IMR-90 (cell line): Measurements from ENCODE around the gene NPAS3. TPM values are rescaled to one million over a fixed set of nuclear protein-coding genes. Genes with fewer than 3 reads are reported as not detected.

Source experiments
- ATAC-seq: fragments of 200-7000 bp; cut with Tn5 transposase; 2 replicates; pipeline ENCODE4 v1.9.1; 2020; ENCODE audit warnings: low read depth, mild to moderate bottlenecking, moderate library complexity
- BruUV-seq: library from RNA; stranded (reverse); fragments of 400-500 nt; replicated peaks from 2 replicates; lab custom pipeline; 2021; lab: Mats Ljungman, UMichigan
- CTCF ChIA-PET: fragments of 300-600 bp; formaldehyde crosslinking; extraction: SDS; loops from one replicate; lab custom pipeline; 2021; ENCODE audit warnings: antibody characterized with exemption; lab: Yijun Ruan, JAX
- POLR2A ChIA-PET: fragments of 300-600 bp; sonication (Branson Sonifier 250); formaldehyde crosslinking; loops from one replicate; lab custom pipeline; 2022; ENCODE audit warnings: antibody characterized with exemption; ENCODE audit not compliant: unreplicated experiment; lab: Charles Lee
- DNase-seq: peaks from one replicate; pipeline ENCODE4 v3.0.0; 2013
- H2AFZ ChIP-seq: replicated peaks from 2 replicates; pipeline ENCODE3; 2013; ENCODE audit warnings: low read length, mild to moderate bottlenecking; ENCODE audit not compliant: poor library complexity
- H2AK5ac ChIP-seq: 2 replicates; pipeline ENCODE4 v1.6.1; 2013; ENCODE audit warnings: low read depth, low read length, inconsistent platforms
- H2AK9ac ChIP-seq: replicated peaks from 2 replicates; pipeline ENCODE3; 2013; ENCODE audit warnings: mild to moderate bottlenecking, low read depth, low read length, moderate library complexity; ENCODE audit not compliant: poor library complexity
- H2BK120ac ChIP-seq: 2 replicates; pipeline ENCODE4 v1.6.1; 2013; ENCODE audit warnings: low read depth, low read length, inconsistent platforms
- H2BK15ac ChIP-seq: 3 replicates; pipeline ENCODE4 v1.6.1; 2013; ENCODE audit warnings: low read depth, low read length, inconsistent platforms
- H2BK20ac ChIP-seq: 2 replicates; pipeline ENCODE4 v1.6.1; 2013; ENCODE audit warnings: low read depth, mild to moderate bottlenecking, inconsistent platforms, low read length, moderate library complexity
- H2BK5ac ChIP-seq: 2 replicates; pipeline ENCODE4 v1.6.1; 2013; ENCODE audit warnings: mild to moderate bottlenecking, low read depth, low read length, inconsistent platforms; ENCODE audit not compliant: poor library complexity, severe bottlenecking
- H3K14ac ChIP-seq: replicated peaks from 2 replicates; pipeline ENCODE4 v1.6.1; 2013; ENCODE audit warnings: low read depth, low read length, inconsistent platforms
- H3K18ac ChIP-seq: 2 replicates; pipeline ENCODE4 v1.6.1; 2013; ENCODE audit warnings: low read depth, low read length, control low read depth
- H3K23ac ChIP-seq: 2 replicates; pipeline ENCODE4 v1.6.1; 2013; ENCODE audit warnings: low read depth, low read length, inconsistent platforms
- H3K27ac ChIP-seq: 2 replicates; pipeline ENCODE4 v1.5.1; 2013; ENCODE audit warnings: mild to moderate bottlenecking, control low read depth, low read length; ENCODE audit not compliant: insufficient read depth
- H3K27me3 ChIP-seq: 2 replicates; pipeline ENCODE4 v1.6.1; 2013; ENCODE audit warnings: low read length; ENCODE audit not compliant: control insufficient read depth, insufficient read depth
- H3K36me3 ChIP-seq: 2 replicates; pipeline ENCODE4 v1.6.1; 2013; ENCODE audit warnings: low read length, mixed read lengths; ENCODE audit not compliant: control insufficient read depth, insufficient read depth
- H3K4ac ChIP-seq: 2 replicates; pipeline ENCODE4 v1.6.1; 2013; ENCODE audit warnings: low read depth, low read length, inconsistent platforms
- H3K4me1 ChIP-seq: 2 replicates; pipeline ENCODE4 v1.6.1; 2013; ENCODE audit warnings: low read length, mixed read lengths; ENCODE audit not compliant: control insufficient read depth, insufficient read depth
- H3K4me2 ChIP-seq: 2 replicates; pipeline ENCODE4 v1.6.1; 2013; ENCODE audit warnings: low read depth, mild to moderate bottlenecking, control low read depth, low read length, moderate library complexity
- H3K4me3 ChIP-seq: 2 replicates; pipeline ENCODE4 v1.5.1; 2013; ENCODE audit warnings: low read depth, mild to moderate bottlenecking, control low read depth, low read length, moderate library complexity; ENCODE audit not compliant: insufficient read depth
- H3K56ac ChIP-seq: 2 replicates; pipeline ENCODE4 v1.6.1; 2013; ENCODE audit warnings: low read length, inconsistent platforms; ENCODE audit not compliant: insufficient read depth; ENCODE audit errors: extremely low read depth
- H3K79me1 ChIP-seq, 2 experiments: 2 replicates each; pipeline ENCODE4 v1.6.1; 2013; ENCODE audit warnings: low read length in 2 of 2, inconsistent platforms in 1 of 2, low read depth in 1 of 2
- H3K9ac ChIP-seq: 2 replicates; pipeline ENCODE4 v1.6.1; 2013; ENCODE audit warnings: low read depth, low read length, control low read depth
- H3K9me1 ChIP-seq: 2 replicates; pipeline ENCODE4 v1.6.1; 2013; ENCODE audit warnings: low read length, inconsistent platforms; ENCODE audit not compliant: insufficient read depth
- H3K9me3 ChIP-seq: 2 replicates; pipeline ENCODE4 v1.6.1; 2013; ENCODE audit warnings: low read length; ENCODE audit not compliant: control insufficient read depth, insufficient read depth
- H4K20me1 ChIP-seq: 2 replicates; pipeline ENCODE4 v1.6.1; 2013; ENCODE audit warnings: low read length, inconsistent platforms; ENCODE audit not compliant: insufficient read depth
- H4K5ac ChIP-seq: 2 replicates; pipeline ENCODE4 v1.6.1; 2013; ENCODE audit warnings: mild to moderate bottlenecking, low read depth, low read length, control low read depth
- H4K8ac ChIP-seq, 2 experiments: 2 replicates each; pipeline ENCODE4 v1.6.1; 2013; ENCODE audit warnings: low read depth in 2 of 2, low read length in 2 of 2, control low read depth in 1 of 2, inconsistent platforms in 1 of 2
- H4K91ac ChIP-seq: 2 replicates; pipeline ENCODE4 v1.6.1; 2013; ENCODE audit warnings: low read depth, low read length, inconsistent platforms; ENCODE audit not compliant: insufficient read depth
- CHD1 ChIP-seq: IDR thresholded peaks from 2 replicates; pipeline ENCODE4 v1.6.1; 2012; ENCODE audit warnings: low read depth, low read length, improper control_type of control experiment
- NFE2L2 ChIP-seq: fragments of 150-350 bp; IDR thresholded peaks from 2 replicates; pipeline ENCODE4 v1.6.1; 2016; ENCODE audit warnings: low read depth, mild to moderate bottlenecking, low read length
- RCOR1 ChIP-seq: IDR thresholded peaks from 2 replicates; pipeline ENCODE4 v1.6.1; 2012; ENCODE audit warnings: mild to moderate bottlenecking, low read length, improper control_type of control experiment; ENCODE audit not compliant: insufficient replicate concordance
- USF2 ChIP-seq: fragments of 150-350 bp; IDR thresholded peaks from 2 replicates; pipeline ENCODE4 v1.6.1; 2017; ENCODE audit warnings: mild to moderate bottlenecking, antibody characterized with exemption, low read length, low read depth
- WGBS, 2 experiments: methylation state at CpG; one replicate each; pipeline versions ENCODE4 v1.1.5 to v1.1.7; 2013; ENCODE audit warnings: missing lambda C conversion rate in 2 of 2; ENCODE audit not compliant: insufficient read length in 1 of 2; ENCODE audit errors: extremely low coverage in 2 of 2; 5-methylcytosine and 5-hydroxymethylcytosine counted together
- dilution Hi-C: fragments of 300-500 bp; cut with HindIII; formaldehyde crosslinking; loops from one replicate; pipeline ENCODE4 v1.14.3; 2018; ENCODE audit warnings: low sequenced_read_pairs; ENCODE audit not compliant: unreplicated experiment
- in situ Hi-C: fragments of 300-500 bp; cut with MboI; formaldehyde crosslinking; loops from 3 replicates; pipeline ENCODE4 v1.14.3; 2019; ENCODE audit warnings: low sequenced_read_pairs, inconsistent platforms, mixed read lengths
- intact Hi-C: fragments of 100-400 bp; cut with micrococcal nuclease; formaldehyde crosslinking; loops from 2 replicates; pipeline ENCODE4 v1.10.0; 2022
- polyA plus RNA-seq, 3 experiments: library from polyadenylated mRNA; depleted of rRNA; stranded (reverse); fragments of >200 nt; gene quantifications; 2 replicates each; pipeline ENCODE4 v1.2.3, GENCODE V29; 2012; ENCODE audit warnings: low replicate concordance in 1 of 3
- total RNA-seq: library from RNA; depleted of rRNA; stranded (reverse); fragments of >200 nt; gene quantifications from 2 replicates; pipeline ENCODE4 v1.2.3, GENCODE V29; 2012

The NPAS3 gene
- total and polyA plus RNA-seq, 2 of the 4 experiments (the other 2 are of a cell fraction), result not detected

- Histone ChIP-seq H3K4ac (no peak overlapping the region), H3K9ac (no peak overlapping the region), H3K9me3 (no peaks in the 10 kb centered on the region), H4K91ac (no peak overlapping the region), H2BK120ac (no peak overlapping the region), H4K20me1 (no peaks in the 10 kb centered on the region), H3K18ac (no peak overlapping the region), H2BK5ac (no peak overlapping the region), H4K5ac (no peak overlapping the region), H2BK15ac (no peak overlapping the region), H2AK5ac (no peak overlapping the region), H3K4me1 (no peaks in the 10 kb centered on the region), H2AFZ (no peak overlapping the region), H3K9me1 (no peaks in the 10 kb centered on the region), H3K23ac (no peak overlapping the region), H3K79me1 (no peaks in the 10 kb centered on the region), H3K4me3 (no peak overlapping the region), H3K36me3 (no peaks in the 10 kb centered on the region), H2BK20ac (no peak overlapping the region), H3K27ac (no peak overlapping the region), H3K14ac (no peak overlapping the region), H3K4me2 (no peak overlapping the region), H4K8ac (no peak overlapping the region), H3K27me3 (no peaks in the 10 kb centered on the region), H3K56ac (no peak overlapping the region), H2AK9ac (no peak overlapping the region)
- CTCF ChIA-PET, result no interaction called here
- in situ Hi-C loops (no loop called here), dilution Hi-C loops (no loop called here), intact Hi-C loops (no loop called here)
- TF ChIP-seq CHD1 (no peak), USF2 (no peak), RCOR1 (no peak), NFE2L2 (no peak)
- WGBS, 2 experiments, result no CpG with 5 or more reads among the region's 1 CpG
- POLR2A ChIA-PET, result no interaction called here
- no peak for ATAC-seq
- BruUV-seq, result no TSS peak
- DNase-seq, result no peak
Observed at GRCh38 chr14:33702293-33702692, 763.6 kb downstream of the NPAS3 start.
